ENCODE measurements around the gene AMN. TPM values are rescaled to one million over a fixed set of nuclear protein-coding genes. Genes with fewer than 3 reads are reported as not detected.

The AMN gene
- polyA plus RNA-seq, 1 donor from 2014 or later, result 0.15 TPM

DNA sequence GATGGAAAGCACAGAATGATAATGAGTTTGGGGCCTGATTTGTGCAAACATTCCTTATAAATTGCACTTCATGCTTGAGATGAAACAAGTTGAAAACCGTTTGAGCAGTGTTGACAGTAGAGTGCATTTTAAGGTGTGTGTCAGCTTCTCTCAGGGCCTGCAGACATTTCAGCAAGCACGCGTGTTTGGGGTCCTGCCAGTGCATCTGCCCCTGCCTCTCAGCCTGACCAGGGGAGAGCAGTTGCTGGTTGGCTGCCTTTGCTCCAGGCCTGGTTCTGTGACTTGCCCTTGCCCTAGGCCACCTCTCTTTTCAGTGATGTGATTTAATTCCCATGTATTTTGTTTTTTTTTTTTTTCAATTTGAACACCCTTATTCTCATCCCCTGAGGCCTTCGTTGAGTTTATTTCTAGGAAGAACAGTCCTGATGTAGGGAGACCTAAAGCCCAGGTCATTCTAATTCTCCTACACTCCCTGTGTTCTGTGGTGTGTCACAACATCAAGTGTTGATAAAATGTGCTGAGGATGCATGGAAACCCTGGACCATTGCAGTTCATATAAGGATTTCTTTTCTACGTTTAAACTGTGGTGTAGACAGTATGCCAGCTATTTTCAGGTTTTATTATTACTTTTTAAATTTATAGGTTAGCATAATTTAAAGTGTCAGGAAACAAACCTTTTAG, 40.1 kb upstream of the AMN start:
- Histone ChIP-seq H3K9me2 (ENCODE audit: insufficient read depth, low read length) (no peaks in the 10 kb centered on the region), H4K20me1 (ENCODE audit: insufficient read depth) (no peaks in the 10 kb centered on the region), H2AFZ (ENCODE audit: low read depth, low read length) (no peak overlapping the region), H3F3A (ENCODE audit: insufficient read depth, low read length, poor library complexity, severe bottlenecking) (no peaks in the 10 kb centered on the region), H3K36me3 (ENCODE audit: insufficient read depth, low read length) (no peaks in the 10 kb centered on the region), H3K79me2 (replicated peaks; ENCODE audit: insufficient read depth, low read length) (no peaks in the 10 kb centered on the region), H3K9ac (ENCODE audit: low read length) (no peak overlapping the region), H3K27ac (ENCODE audit: low read length) (no peak overlapping the region), H3K4me3 (ENCODE audit: low read length) (no peak overlapping the region), H3K27me3 (ENCODE audit: insufficient read depth, low read depth, low read length) (no peaks in the 10 kb centered on the region), H3K9me3 (ENCODE audit: low read length) (no peaks in the 10 kb centered on the region), H3K4me2 (ENCODE audit: low read length) (no peak overlapping the region)
- no peak for TF ChIP-seq RAD21 (conservative IDR thresholded peaks at IDR 0.05)
- no peak for TF ChIP-seq EZH2 (IDR thresholded peaks at IDR 0.05; ENCODE audit: borderline replicate concordance, insufficient read depth, low read length, poor library complexity, severe bottlenecking)
- TF ChIP-seq EP300 (conservative IDR thresholded peaks at IDR 0.05; ENCODE audit: poor library complexity, severe bottlenecking), result no peak
- no peak for TF ChIP-seq CTCF (IDR thresholded peaks at IDR 0.05; ENCODE audit: poor library complexity, severe bottlenecking)
- no peak for TF ChIP-seq MXI1 (conservative IDR thresholded peaks at IDR 0.05; ENCODE audit: poor library complexity, severe bottlenecking)
- no peak for TF ChIP-seq SMC3 (conservative IDR thresholded peaks at IDR 0.05; ENCODE audit: poor library complexity)
- TF ChIP-seq TAF1 (IDR thresholded peaks at IDR 0.05; ENCODE audit: low read depth), result no peak
- TF ChIP-seq POLR2AphosphoS5 (IDR thresholded peaks at IDR 0.05), result no peak
- TF ChIP-seq, protein P1, sequence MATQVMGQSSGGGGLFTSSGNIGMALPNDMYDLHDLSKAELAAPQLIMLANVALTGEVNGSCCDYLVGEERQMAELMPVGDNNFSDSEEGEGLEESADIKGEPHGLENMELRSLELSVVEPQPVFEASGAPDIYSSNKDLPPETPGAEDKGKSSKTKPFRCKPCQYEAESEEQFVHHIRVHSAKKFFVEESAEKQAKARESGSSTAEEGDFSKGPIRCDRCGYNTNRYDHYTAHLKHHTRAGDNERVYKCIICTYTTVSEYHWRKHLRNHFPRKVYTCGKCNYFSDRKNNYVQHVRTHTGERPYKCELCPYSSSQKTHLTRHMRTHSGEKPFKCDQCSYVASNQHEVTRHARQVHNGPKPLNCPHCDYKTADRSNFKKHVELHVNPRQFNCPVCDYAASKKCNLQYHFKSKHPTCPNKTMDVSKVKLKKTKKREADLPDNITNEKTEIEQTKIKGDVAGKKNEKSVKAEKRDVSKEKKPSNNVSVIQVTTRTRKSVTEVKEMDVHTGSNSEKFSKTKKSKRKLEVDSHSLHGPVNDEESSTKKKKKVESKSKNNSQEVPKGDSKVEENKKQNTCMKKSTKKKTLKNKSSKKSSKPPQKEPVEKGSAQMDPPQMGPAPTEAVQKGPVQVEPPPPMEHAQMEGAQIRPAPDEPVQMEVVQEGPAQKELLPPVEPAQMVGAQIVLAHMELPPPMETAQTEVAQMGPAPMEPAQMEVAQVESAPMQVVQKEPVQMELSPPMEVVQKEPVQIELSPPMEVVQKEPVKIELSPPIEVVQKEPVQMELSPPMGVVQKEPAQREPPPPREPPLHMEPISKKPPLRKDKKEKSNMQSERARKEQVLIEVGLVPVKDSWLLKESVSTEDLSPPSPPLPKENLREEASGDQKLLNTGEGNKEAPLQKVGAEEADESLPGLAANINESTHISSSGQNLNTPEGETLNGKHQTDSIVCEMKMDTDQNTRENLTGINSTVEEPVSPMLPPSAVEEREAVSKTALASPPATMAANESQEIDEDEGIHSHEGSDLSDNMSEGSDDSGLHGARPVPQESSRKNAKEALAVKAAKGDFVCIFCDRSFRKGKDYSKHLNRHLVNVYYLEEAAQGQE (IDR thresholded peaks at IDR 0.05; ENCODE audit: borderline replicate concordance), result no peak

GRCh38 chr14:102883089-102883541, 39.3 kb upstream of the AMN start:
- TF ChIP-seq RAD21 (conservative IDR thresholded peaks at IDR 0.05) (no peak), EZH2 (IDR thresholded peaks at IDR 0.05; ENCODE audit: borderline replicate concordance, insufficient read depth, low read length, poor library complexity, severe bottlenecking) (no peak), TAF1 (IDR thresholded peaks at IDR 0.05; ENCODE audit: low read depth) (no peak), MXI1 (conservative IDR thresholded peaks at IDR 0.05; ENCODE audit: poor library complexity, severe bottlenecking) (no peak), POLR2AphosphoS5 (IDR thresholded peaks at IDR 0.05) (no peak), EP300 (conservative IDR thresholded peaks at IDR 0.05; ENCODE audit: poor library complexity, severe bottlenecking) (no peak), CTCF (IDR thresholded peaks at IDR 0.05; ENCODE audit: poor library complexity, severe bottlenecking) (no peak), SMC3 (conservative IDR thresholded peaks at IDR 0.05; ENCODE audit: poor library complexity) (no peak)
- TF ChIP-seq, protein P1 (IDR thresholded peaks at IDR 0.05; ENCODE audit: borderline replicate concordance), result no peak
- no peaks in the 10 kb centered on the region for H3F3A ChIP-seq (ENCODE audit: insufficient read depth, low read length, poor library complexity, severe bottlenecking)
- no peak overlapping the region for H2AFZ ChIP-seq (ENCODE audit: low read depth, low read length)
- no peaks in the 10 kb centered on the region for H3K27me3 ChIP-seq (ENCODE audit: insufficient read depth, low read depth, low read length)
- no peak overlapping the region for H3K4me3 ChIP-seq (ENCODE audit: low read length)
- H3K36me3 ChIP-seq (ENCODE audit: insufficient read depth, low read length), result no peaks in the 10 kb centered on the region
- H3K9me3 ChIP-seq (ENCODE audit: low read length), result no peaks in the 10 kb centered on the region
- no peaks in the 10 kb centered on the region for H3K9me2 ChIP-seq (ENCODE audit: insufficient read depth, low read length)
- no peaks in the 10 kb centered on the region for H3K79me2 ChIP-seq (replicated peaks; ENCODE audit: insufficient read depth, low read length)
- H3K27ac ChIP-seq (ENCODE audit: low read length), result no peak overlapping the region
- no peak overlapping the region for H3K9ac ChIP-seq (ENCODE audit: low read length)
- no peaks in the 10 kb centered on the region for H4K20me1 ChIP-seq (ENCODE audit: insufficient read depth)
- H3K4me2 ChIP-seq (ENCODE audit: low read length), result no peak overlapping the region
